DMS53 (cell line): ENCODE measurements around the gene CACFD1.
A peak's percentile ranks its signal among the peaks of the same experiment; 100 is the strongest.

Experiments used
- DNase-seq: peaks from one replicate; lab custom pipeline; 2025; lab: John Stamatoyannopoulos, UW

The CACFD1 gene

DNA sequence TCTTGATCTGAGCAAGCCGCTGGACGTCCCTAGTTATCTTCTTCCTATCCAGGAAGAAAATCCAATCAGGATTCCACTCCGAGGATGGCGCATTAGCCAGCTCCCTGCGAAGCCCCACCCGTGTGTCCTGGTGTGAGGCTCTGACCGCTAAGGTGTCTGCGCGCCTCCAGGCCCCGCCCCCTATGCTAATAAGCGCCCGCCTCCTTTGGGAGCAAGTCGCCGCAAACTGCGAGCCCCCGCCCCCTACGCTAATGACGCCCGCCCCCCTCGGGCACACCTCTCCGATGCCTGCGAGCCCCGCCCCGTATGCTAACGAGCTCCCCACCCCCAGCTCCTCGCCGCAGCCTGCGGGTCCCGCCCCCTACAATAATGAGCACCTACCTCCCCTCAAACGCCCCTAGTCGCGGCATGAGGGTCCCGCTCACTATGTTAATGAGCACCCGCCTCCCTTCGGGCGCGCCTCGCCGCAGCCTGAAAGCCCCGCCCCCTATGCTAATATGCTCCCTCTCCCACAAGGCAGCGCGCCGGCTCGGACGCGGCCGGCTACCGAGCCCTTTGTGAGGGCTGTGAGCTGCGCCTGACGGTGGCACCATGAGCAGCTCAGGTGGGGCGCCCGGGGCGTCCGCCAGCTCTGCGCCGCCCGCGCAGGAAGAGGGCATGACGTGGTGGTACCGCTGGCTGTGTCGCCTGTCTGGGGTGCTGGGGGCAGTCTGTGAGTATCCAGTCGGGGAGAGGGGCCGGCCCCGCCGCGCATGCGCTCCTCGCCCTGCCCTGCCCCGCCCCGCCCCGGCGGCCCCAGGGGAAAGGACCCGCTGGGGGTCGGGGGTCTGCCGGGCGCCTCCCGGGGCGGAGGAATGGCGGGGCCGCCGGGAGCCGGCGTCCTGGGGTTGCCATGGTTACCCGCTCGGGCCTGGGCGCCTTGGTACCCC is at the start of gene CACFD1:
TSS of gene CACFD1 (plus strand) at position 503 of the 929 bp plus-strand sequence. CDS start at position 592, 89 bp downstream.
- peak; percentile 99 for DNase-seq

DNA sequence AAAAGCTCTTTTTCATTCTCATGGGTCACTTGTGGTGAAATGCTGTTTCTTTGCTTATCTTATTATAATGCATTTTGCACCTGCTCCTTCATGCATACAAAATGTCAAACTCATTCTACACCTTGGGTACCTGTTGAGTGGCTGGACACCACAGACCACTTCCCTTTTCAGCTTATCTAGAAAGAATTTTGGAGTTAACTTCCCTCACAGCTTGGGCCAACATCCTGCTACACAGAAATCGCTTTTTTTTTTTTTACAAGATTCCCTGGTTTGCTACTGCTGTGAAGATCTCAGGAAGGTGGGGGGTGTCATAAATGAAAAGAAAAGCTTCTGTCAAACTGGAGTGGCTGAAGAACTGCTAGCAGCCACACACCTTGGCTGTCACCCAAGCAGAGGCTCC is 44.6 kb upstream of the CACFD1 start:
- DNase-seq, result no peak

DNA sequence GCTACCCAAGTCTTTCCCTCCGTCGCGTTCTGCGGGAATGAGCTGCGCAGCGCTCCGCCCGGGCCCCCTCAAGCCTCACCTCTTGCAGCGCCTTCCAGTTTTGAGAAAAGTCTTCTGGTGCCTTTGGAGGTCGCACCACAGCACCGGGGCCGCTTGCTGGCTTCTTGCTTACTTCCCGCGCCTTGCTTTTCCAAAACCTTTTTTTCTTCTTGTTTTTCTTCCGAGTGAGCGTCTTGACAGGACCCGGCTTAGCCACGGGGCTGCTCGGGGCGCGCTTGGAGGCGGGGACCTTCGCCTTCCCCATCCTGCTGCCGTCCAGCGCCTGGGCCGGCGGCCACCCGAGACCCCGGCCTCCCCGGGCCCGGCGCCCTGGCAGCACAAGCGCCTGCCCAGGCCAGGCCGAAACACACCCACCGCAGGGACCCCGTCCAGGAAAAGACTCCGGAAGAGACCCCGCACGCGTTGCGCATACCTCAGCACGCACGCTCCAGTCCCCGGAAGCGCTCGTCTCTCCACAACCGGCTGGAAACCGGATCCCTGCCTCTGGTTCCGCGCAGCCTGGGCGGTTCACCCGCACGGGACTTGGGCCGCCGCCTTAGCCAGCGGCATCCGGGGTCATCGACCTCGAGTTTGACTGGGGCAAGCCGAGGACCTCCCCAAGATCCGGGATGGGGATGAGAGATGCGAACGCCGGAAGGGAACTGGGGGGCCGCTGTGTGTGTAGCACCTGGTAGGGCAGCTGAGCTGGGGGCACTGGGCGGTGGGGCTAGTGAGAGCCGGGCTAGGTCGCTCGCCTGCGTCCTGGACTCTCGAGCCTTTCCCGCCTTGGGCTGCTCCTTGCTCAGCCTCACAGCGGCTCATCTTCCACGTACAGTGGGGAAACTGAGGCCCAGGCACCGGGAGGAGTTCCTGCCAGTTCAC is 42.0 kb upstream of the CACFD1 start, which contains the start of gene REXO4:
TSS of gene REXO4 (minus strand) at position 470 of the 921 bp plus-strand sequence. CDS start at position 304, 166 bp downstream.
- DNase-seq, result peak; percentile 93

DNA sequence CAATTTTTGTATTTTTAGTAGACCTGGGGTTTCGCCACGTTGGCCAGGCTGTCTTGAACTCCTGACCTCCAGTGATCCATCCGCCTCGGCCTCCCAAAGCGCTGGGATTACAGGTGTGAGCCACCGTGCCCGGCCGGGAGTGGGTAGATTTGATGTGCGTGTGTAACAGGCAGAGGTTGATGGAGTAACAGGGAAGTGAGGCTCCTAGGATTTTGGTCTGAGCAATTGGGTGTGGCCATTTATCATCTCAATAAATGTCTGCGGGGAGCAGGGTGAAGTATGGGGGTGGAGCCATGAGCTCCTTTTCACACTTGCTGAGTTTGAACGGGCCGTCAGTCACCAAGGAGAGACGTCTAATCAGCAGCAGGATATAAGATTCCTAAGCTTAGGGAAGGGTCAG is 40.8 kb upstream of the CACFD1 start:
- DNase-seq, result no peak

GRCh38 chr9:133420392-133420827 is 39.4 kb upstream of the CACFD1 start:
- DNase-seq, result peak; percentile 34

DNA sequence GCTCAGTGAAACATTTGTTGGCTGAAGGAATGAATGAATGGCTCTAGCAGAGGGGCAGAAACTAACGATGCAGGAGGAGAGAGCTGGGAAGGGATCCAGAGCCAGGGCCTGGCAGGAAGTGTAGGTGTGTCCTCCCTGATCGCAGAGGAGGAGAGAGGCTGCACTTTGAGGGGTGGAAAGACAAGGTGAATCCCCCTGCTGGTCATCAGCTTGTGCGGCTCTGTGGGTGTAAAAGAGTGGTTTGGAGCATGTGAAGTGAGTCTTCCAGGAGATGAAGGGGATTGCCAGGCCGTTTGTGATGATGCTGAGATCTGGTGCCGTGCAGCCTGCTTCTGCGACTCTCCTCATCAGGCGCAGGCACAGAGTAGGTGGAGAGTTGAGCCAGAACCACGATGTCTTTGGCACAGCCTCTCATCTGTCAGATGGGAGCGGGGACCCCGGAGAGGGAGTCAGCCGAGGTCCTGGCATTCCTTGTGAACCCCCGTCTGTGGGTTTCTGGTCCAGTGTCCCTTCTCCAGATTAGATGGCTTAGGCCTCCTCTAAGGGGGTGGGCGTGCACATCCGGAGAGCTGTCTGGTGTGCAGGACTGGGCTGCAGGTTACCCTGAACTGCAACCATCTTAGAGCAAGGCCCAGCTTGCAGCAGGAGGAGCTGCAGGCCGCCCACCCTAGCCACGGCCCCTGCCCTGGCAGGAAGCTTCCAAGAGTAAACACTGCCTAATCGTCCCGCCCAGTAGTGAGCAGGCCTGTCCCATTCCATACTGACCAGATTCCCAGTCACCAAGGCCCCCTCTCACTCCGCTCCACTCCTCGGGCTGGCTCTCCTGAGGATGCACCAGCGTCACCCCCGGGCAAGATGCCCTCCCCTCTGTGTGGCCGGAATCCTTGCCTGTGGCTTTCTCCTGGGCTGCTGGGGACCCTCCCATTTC is 37.9 kb upstream of the CACFD1 start, which contains the start of gene ADAMTS13:
TSS of gene ADAMTS13 (plus strand) at position 753 of the 928 bp plus-strand sequence. CDS start at position 830, 77 bp downstream.
- peak; percentile 32 for DNase-seq

DNA sequence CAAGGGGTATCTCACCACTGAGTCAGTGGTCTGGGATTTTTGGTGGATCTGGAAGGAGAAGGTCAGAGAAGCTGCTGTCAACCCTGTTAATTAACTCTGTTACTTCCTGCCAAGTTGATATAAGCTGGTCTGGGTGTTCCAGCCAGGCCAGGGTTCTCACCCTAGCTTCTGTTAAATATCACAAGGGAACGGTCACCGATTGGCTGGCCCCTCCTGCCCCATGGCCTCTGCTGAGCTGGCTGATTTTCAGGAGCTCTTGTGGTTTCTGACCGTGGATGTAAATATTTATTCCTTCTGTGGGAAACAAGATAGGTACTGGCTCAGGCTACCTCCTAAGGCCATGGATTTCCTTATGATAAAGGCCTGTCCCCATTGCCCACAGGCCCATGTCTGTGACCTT is 36.6 kb upstream of the CACFD1 start:
- DNase-seq, result no peak

- no peak for DNase-seq
Measured at GRCh38 chr9:133424187-133424586, 35.6 kb upstream of the CACFD1 start.

GRCh38 chr9:133425049-133425632 is 34.6 kb upstream of the CACFD1 start:
- no peak for DNase-seq

DNA sequence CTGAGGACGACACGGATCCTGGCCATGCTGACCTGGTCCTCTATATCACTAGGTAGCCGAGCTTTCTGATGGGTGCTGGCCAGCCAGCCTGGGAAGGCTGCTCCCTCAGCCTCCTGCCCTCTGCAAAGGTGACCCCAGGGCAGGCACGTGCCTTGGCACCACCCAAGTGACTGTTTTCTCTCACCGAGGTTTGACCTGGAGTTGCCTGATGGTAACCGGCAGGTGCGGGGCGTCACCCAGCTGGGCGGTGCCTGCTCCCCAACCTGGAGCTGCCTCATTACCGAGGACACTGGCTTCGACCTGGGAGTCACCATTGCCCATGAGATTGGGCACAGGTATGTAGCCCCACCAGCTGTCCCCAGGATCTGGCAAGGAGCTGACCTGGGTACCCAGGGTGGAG is 33.8 kb upstream of the CACFD1 start:
- no peak for DNase-seq

DNA sequence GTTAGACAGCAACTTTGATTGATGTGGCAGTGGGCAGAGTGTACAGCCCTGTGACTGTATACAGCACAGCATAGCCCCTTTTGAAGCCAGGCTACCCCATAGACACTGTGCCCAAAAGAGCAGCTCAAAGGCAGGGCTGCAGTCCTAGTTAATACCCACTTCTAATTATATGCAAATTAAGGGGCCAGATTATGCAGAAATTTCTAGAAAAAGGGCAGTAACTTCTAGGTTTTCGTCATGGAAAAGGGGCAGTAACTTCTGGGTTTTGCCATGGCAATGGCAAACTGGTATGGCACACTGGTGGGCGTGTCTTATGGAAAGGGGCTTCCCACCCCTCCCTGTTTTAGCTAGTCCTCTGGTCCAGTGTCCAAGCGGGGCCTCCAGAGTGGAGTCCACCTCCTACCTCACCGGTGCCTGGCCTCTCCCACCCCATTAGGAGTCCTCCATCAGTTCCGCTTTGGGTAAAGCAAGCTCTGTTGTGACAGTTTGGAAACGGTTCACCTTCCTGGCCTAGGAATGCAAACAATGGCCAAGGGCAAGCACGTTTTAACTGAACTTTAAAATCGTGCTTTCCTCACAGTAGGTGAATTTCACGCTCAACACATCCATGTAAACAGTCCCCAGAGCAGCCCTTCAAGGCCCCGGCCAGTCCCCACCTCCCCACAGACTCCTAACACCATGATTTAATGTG is 32.0 kb upstream of the CACFD1 start:
- DNase-seq, result peak; percentile 51

- DNase-seq, result peak; percentile 92
Measured at GRCh38 chr9:133428617-133429101, 31.1 kb upstream of the CACFD1 start.

DNA sequence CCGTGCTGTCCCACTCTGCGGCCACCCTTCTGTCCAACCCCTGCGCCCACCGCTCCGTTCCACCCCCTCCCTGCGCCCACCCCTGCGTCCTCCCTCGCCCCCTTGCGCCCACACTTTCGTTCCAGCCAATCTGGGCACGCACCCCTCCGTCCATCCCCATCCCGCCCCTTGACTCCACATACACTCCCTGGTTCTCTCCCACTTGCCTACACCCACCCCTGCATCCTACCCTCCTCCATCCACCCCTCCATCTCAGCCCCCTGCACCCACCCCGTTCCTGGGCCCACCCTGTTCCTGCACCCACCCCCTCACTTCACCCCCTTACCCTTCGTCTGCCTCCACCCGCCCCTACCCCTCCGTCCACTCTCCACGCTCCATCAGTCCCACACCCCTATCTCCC is 30.6 kb upstream of the CACFD1 start:
- peak; percentile 47 for DNase-seq

- peak; percentile 78 for DNase-seq
Measured at GRCh38 chr9:133429641-133430161, 30.1 kb upstream of the CACFD1 start.

GRCh38 chr9:133430244-133430643 is 29.5 kb upstream of the CACFD1 start:
- DNase-seq, result no peak

DNA sequence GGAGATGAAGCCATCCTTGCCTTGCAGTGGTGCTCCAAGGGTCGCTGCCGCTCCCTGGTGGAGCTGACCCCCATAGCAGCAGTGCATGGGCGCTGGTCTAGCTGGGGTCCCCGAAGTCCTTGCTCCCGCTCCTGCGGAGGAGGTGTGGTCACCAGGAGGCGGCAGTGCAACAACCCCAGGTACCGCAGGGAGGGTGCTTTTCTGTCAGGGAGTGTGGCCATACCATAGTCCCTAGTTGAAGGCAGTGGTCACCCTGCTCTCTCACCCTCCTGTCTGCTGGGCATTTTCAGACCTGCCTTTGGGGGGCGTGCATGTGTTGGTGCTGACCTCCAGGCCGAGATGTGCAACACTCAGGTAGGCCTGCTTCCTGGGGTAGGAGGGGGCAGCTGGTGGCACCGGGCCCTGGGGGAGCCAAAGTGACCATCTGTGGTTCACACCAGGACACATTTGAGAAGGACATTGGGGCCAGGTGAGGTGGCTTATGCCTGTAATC is 26.4 kb upstream of the CACFD1 start:
- DNase-seq, result no peak

DNA sequence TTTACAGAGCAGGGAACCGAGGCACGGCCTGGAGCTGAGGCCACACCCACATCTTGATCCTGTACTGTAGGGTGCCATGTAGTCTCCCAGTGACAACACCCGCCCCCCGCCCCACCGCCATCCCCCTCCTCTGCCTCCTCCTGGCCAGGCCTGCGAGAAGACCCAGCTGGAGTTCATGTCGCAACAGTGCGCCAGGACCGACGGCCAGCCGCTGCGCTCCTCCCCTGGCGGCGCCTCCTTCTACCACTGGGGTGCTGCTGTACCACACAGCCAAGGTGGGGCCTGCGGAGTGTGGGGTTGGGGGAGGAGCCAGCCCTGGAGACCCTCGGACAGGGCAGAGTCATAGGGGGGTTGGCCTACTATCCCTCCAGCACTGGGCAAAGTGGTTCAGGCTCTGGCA is 23.1 kb upstream of the CACFD1 start:
- DNase-seq, result no peak

- DNase-seq, result peak; percentile 67
Measured at GRCh38 chr9:133437753-133438531, 21.8 kb upstream of the CACFD1 start.

DNA sequence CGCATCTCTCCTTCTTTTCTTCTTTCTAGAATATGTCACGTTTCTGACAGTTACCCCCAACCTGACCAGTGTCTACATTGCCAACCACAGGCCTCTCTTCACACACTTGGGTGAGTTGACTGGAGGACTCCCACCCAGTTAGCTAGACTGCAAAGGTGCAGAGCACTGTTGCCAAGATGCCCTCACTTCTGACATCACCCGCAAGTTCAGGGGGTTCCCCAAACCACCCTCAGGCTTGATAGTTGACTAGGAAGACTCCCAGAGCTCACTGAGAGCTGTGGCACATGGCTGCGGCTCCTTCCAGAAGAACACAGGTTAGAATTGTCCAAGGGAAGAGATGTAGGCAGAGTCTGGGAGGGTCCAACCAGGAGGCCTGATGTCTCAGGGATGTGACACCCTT is 20.4 kb upstream of the CACFD1 start:
- DNase-seq, result no peak
